Bone marrow (tissue), 2 donors: ENCODE measurements around the gene SETD4.
"Not testable (repeated sequence)": the region's sequence is repeated elsewhere in the genome, so short reads cannot be mapped to it uniquely, and the experiment has no call there.

Experiments used
- DNase-seq, 2 donors: peaks; one replicate each; lab custom pipeline; 2025; lab: John Stamatoyannopoulos, UW

Gene SETD4

DNA sequence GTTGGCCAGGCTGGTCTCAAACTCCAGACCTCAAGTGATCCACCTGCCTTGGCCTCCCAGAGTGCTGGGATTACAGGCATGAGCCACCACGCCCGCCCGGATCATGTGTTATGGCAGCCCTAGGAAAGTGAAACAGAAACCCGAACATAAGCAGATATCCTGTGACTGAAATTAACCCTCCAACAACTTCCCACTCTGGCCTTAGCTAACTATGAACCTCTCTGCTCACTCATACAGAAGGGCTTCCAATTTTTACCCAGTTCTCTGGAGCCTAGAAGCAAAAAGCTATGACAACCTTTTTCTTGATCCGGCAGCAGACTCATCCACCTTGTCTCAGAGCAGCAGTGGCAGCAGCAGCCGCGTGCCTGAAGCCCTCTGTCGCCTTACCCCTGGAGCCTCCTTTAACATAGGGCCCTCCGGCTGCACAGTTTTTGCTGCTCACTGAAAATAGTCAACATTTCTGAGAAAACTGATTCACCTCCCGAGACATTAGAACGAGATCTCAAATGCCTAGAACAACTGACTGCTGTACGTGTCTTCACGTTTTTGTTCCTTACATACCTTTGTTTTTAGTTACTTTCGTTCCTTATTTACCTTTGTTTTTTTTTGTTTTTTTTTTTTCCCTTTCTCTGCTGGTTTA lies 18.8 kb upstream of the SETD4 start:
- peak in 1 of 2 donors; percentile 93 for DNase-seq

DNA sequence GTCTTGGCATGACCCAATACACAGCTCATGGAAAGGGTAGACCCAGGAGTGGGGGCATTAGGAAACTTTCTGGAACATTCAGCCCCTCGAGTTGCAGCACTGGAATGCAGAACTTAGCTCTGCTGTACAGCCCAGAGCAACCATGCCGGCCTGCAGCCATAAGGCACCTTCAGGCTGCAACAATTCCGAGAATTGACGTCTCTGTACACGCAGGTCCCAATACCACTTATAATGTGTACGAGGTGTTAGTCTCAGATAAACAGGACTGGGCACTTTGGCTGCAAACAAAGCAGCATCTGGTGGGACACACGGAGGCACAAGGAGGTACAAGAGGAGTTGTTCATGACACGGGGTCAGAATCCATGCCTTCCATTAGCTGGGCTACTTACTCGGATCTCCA lies 17.4 kb upstream of the SETD4 start:
- DNase-seq: no peak

DNA sequence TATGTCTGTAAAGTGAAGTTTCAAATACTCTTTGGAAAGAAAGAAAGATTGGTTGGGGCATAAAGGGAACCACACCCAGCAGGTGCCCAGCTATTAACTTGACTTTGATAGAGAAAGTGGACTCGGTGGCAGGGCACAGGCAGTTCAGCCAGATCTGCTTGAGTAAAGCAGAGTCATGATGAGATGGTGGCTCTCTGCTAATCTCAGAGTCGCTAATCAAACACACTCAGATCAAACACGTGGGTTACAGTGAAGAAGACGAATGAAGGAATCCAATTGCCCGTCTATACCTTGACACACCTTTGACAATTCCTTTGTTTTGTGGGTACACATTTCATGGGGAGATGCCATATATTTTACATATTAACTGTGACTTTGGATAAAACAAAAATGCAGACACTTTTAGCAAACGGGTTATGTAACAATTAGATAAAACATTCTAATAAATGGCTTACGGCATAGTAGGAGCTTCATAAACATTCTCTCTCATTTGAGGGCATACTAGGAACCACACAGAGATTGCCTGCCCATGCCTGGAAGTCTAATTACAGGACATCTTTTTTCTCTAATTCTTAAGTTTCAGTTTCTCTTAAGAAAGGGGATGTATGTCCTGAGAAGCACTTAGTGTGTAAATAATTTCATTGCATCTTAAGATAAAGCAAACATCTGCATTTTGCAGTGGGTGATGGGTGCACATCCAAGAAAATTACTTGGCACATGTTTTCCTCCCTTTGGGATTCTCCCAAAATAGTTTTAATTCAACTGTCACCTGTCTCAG lies 16.7 kb upstream of the SETD4 start:
- DNase-seq: peak in 1 of 2 donors; percentile 18

DNA sequence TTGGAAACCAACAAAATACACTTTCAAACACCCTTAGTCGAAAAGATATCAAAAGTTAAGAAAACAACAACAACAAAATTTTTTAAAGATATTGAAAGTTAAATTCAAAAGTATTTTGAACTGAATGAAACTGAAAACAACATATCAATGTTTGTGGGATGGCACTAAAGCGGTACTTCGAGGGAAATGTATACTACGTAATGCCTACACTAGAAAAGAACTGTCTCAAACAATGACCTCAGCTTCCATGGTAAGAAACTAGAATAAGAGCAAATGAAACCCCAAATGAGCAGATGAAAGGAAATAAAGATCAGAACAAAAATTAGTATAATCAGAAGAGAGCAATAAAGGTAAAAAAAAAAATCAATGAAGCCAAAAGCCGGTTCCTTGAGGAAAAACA lies 15.6 kb upstream of the SETD4 start:
- DNase-seq: no peak

DNA sequence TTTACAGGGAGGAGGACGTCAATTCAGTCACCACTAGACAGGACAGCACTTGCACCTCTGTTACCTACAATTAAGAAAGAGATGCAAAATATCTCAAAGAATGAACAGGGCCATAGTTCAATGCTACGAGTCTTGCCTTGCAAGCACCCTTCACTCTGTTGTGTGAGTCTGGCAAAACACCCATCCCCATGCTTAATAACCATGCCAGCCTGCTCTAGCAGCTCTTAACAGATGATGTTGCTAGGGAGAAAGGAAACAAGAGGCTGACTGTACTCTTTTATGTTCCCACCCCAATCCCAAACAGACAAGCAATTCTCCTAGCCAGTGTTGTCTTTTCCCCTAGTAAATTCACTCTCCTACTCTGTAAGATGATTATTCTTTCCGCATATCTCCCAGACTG lies 14.8 kb upstream of the SETD4 start:
- DNase-seq: no peak

GRCh38 chr21:36073911-36074310 lies 13.6 kb upstream of the SETD4 start:
- not testable (repeated sequence) for DNase-seq

DNA sequence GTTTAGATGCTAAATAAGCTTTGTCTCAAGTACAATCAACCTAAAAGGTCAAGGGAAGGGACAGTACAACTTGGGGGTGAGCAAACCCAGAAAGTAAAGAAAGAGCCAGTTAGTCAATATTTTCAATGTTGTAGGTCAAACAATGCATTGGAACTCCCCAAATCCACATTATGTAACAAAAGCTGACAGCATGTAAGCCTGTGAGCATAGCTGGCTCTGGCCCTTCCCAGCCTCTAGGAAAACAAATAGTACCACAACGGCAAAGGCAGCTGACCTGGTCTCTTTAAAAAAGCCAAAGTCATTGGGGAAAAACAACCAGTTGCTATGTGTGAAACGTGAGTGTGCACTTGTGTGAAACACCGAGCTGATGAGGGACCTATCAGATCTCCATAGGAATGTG lies 12.9 kb upstream of the SETD4 start:
- no peak for DNase-seq

GRCh38 chr21:36072453-36073162 lies 12.3 kb upstream of the SETD4 start:
- DNase-seq: no peak

DNA sequence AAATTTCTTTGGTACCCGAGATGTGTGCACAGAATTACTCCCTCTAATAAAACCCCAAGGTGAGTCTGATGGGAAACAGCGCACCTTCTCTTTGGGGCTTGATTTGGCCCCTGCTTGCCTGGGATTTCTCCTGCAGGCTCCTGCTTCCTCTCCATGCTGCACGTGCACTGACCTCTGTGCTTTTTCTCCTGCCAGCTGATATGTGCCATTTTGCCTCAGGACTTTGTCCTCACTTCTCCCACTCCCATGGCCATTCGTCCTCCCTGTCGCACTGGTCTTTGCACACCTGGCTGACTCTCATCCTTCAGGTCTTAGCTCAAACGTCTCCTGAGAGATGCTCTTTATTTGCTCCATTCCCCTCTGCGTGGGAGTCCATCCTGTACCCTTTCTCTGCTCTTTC lies 10.7 kb upstream of the SETD4 start:
- no peak for DNase-seq

DNA sequence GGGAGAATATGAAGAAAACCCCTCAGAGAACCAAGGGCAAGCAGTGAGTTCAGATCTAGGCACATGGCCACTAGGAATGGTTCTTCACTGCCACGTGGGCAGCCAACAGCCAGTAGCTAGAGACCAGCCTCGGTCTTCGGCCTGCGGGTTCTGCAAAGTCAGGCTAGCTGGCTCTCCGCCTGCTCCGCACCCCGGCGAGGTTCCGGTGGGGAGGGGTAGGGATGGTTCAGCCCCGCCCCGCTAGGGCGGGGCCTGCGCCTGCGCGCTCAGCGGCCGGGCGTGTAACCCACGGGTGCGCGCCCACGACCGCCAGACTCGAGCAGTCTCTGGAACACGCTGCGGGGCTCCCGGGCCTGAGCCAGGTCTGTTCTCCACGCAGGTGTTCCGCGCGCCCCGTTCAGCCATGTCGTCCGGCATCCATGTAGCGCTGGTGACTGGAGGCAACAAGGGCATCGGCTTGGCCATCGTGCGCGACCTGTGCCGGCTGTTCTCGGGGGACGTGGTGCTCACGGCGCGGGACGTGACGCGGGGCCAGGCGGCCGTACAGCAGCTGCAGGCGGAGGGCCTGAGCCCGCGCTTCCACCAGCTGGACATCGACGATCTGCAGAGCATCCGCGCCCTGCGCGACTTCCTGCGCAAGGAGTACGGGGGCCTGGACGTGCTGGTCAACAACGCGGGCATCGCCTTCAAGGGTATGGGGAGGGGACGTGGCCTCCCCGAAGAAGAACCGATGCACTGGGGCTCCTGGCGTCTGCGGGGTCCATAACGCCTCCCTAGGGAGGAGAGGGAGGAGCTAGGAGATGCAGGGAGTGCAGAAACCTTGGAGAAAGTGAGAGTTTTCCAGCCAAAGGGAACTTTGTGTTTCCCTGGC lies 9.6 kb upstream of the SETD4 start, which contains the start of gene CBR1:
TSS of gene CBR1 (plus strand) at position 312 of the 871 bp plus-strand sequence. CDS start at position 404, 92 bp downstream.
- peak; percentile 69 to 83 for DNase-seq

- no peak for DNase-seq
Measured at GRCh38 chr21:36068748-36069398, 8.5 kb upstream of the SETD4 start.

DNA sequence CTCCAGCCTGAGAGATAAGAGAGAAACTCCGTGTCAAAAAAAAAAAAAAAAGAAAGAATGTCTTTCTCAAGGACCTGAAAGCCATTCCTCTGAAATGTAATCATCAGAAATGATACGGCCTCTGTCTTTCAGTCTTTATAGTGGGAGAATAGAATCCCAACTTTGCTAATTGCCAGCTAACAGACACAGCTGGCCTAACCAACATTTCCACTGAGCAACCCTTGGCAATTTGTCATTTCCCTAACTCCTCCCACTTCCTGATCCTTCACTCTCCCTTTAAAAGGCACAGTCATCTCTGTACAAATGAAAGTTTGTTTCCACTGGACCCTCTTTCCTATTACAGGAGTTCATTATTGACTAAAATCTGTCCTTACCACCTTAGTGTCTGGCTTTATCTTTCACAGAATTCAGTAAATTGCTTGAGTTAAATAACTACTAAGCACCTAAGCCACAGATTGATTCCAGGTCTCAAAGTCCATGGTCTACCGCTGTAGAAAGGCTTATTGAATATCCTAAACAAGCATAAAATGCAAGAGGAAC lies 5.2 kb upstream of the SETD4 start:
- peak in 1 of 2 donors; percentile 73 for DNase-seq

DNA sequence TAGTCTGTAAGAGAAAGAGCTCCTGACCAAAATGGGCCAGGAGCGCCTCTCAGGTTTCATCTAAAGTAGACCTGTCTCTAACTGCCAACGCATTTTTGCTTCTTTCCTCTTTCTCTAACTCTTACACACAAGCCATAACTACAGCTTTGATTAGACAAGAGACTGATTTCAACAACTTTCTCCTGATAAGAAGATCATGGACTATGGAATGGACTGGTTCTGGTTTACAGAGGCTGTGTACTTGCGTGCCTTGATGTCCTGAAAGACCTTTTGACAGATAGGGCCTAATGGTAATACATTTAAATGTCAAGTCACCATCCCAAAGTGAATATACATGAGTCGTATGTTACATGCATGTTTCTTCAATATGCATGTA lies 3.7 kb upstream of the SETD4 start:
- no peak for DNase-seq

DNA sequence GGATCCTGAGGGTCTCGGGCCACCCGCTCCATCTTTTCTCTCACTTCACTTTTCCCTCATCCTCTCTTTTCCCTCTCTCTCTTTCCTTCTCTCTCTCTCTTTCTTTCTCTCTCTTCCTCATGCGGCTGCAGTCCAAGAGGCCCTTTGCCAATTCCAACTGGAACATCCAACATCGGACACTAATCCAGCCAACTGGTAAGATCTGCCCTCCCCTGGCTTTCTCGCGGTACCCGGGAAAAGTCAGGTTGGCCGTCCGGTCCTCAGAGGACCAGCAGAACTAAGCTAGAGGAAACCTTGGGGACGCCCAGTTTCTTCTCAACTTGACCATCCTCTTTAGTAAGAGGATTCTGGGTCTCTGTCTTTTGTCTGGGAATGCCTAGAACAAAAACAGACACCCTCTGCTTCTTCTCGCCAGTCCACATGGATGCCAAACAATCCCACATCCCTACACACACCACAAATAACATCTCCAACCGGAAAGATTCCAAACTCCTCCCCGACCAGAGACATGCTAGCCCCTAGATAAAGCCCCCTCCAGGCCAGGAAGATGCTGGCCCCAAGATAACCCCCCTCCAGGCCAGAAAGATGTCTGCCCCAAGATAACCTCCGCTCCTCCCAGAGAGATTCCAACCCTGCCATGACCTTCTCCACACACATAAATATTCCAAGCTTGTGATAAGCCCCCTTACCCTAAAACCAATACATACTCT lies 3.2 kb upstream of the SETD4 start:
- no peak for DNase-seq

DNA sequence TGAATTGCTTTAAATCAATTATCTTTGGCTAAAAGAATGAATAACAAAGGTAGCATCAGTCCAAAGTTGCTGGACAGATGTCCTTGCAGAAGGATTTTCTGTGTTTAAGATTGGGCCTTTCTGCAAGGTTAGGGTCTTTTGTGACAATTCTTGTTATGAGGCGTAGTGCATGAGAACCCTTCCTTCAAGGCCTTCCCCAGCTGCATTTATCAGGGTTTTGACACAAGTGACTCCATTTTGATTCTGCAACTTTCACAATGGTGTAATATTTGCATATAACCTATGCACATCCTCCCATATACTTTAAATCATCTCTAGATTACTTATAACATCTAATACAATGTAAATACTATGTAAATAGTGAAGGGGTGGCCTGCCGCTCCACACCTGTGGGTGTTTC lies 1.1 kb upstream of the SETD4 start:
- DNase-seq: no peak

- no peak for DNase-seq
Measured at GRCh38 chr21:36059823-36060158, 535 bp downstream of the SETD4 start.

GRCh38 chr21:36055551-36055950 lies 4.8 kb downstream of the SETD4 start:
- no peak for DNase-seq

- DNase-seq: no peak
Measured at GRCh38 chr21:36053715-36054062, 6.6 kb downstream of the SETD4 start.

- no peak for DNase-seq
Measured at GRCh38 chr21:36052860-36053714, 7.2 kb downstream of the SETD4 start.

DNA sequence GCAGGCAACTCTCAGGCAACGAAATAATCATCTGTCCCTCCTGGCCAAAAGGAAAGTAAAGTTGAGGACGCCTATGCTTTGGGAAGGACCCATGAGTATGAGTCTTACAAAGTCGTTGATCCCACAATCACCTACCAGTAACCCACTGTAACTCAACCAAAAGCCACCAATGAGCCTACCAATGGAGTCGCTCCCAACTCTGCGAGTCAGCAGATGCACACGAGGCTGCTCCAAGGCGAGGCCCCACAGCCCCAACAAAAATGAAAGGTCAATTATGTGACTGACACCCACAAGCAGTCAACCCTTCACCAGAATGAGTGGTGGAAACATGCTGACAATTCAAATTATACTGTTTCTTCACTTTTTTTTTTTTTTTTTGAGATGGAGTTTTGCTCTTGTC lies 12.0 kb downstream of the SETD4 start:
- no peak for DNase-seq
